Neural progenitor cell (in vitro differentiated cells): ENCODE data around the gene BEND3. TPM values are rescaled to one million over a fixed set of nuclear protein-coding genes. Genes with fewer than 3 reads are reported as not detected.
A peak's percentile ranks its signal among the peaks of the same experiment; 100 is the strongest.

Experiments
- DNase-seq: peaks from one replicate; pipeline ENCODE4 v3.0.0-alpha.2; 2016; ENCODE audit warnings: low spot score
- H2AFZ ChIP-seq: fragments of 200-600 bp; sonication (generic); replicated peaks from 2 replicates; pipeline ENCODE4 v1.6.1; 2016; ENCODE audit warnings: antibody characterized with exemption
- H3F3A ChIP-seq: fragments of 200-600 bp; sonication (generic); 2 replicates; pipeline ENCODE4 v1.6.1; 2016; ENCODE audit warnings: antibody characterized with exemption, low read depth
- H3K27ac ChIP-seq: fragments of 200-600 bp; sonication (generic); 2 replicates; pipeline ENCODE4 v1.5.1; 2016; ENCODE audit warnings: mild to moderate bottlenecking
- H3K27me3 ChIP-seq: fragments of 200-600 bp; sonication (generic); 2 replicates; pipeline ENCODE4 v1.6.1; 2016; ENCODE audit warnings: mild to moderate bottlenecking, moderate library complexity
- H3K36me3 ChIP-seq: fragments of 200-600 bp; sonication (generic); 2 replicates; pipeline ENCODE4 v1.5.1; 2016
- H3K4me1 ChIP-seq: fragments of 200-600 bp; sonication (generic); 2 replicates; pipeline ENCODE4 v1.6.1; 2016; ENCODE audit warnings: mixed run types
- H3K4me2 ChIP-seq: fragments of 200-600 bp; sonication (generic); 2 replicates; pipeline ENCODE4 v1.6.1; 2016
- H3K4me3 ChIP-seq: fragments of 200-600 bp; sonication (generic); 2 replicates; pipeline ENCODE4 v1.5.1; 2016
- H3K79me2 ChIP-seq: fragments of 200-600 bp; sonication (generic); 2 replicates; pipeline ENCODE4 v1.6.1; 2016; ENCODE audit warnings: low read depth
- H3K9ac ChIP-seq: fragments of 200-600 bp; sonication (generic); 2 replicates; pipeline ENCODE4 v1.6.1; 2016
- H3K9me3 ChIP-seq: fragments of 200-600 bp; sonication (generic); 2 replicates; pipeline ENCODE4 v1.5.1; 2016; ENCODE audit warnings: low read depth
- H4K20me1 ChIP-seq: fragments of 200-600 bp; sonication (generic); 2 replicates; pipeline ENCODE4 v1.6.1; 2016; ENCODE audit warnings: low read depth
- H3K27ac Mint-ChIP-seq: 3 replicates; pipeline ENCODE4 v1.8.0; 2021; ENCODE audit warnings: mixed read lengths
- H3K27me3 Mint-ChIP-seq: 2 replicates; pipeline ENCODE4 v1.8.0; 2022; ENCODE audit warnings: low read depth, mild to moderate bottlenecking, inconsistent platforms, moderate library complexity, mixed read lengths; ENCODE audit not compliant: insufficient read depth
- H3K36me3 Mint-ChIP-seq: 3 replicates; pipeline ENCODE4 v1.8.0; 2021; ENCODE audit warnings: mixed read lengths
- H3K4me1 Mint-ChIP-seq: 3 replicates; pipeline ENCODE4 v1.8.0; 2021; ENCODE audit warnings: mixed read lengths
- H3K4me3 Mint-ChIP-seq: 3 replicates; pipeline ENCODE4 v1.8.0; 2021; ENCODE audit warnings: mild to moderate bottlenecking, moderate library complexity, mixed read lengths
- H3K9me3 Mint-ChIP-seq: 3 replicates; pipeline ENCODE4 v1.8.0; 2020; ENCODE audit warnings: mixed read lengths
- EZH2 ChIP-seq: fragments of 200-600 bp; sonication (generic); IDR thresholded peaks from 2 replicates; pipeline ENCODE4 v1.6.1; 2017; ENCODE audit warnings: antibody characterized with exemption, mild to moderate bottlenecking, moderate library complexity
- EZH2phosphoT487 ChIP-seq: fragments of 200-600 bp; sonication (generic); IDR thresholded peaks from 2 replicates; pipeline ENCODE4 v1.6.1; 2017; ENCODE audit warnings: antibody characterized with exemption
- total RNA-seq: library from RNA; depleted of rRNA; stranded (reverse); fragments of >200 nt; gene quantifications from 2 replicates; pipeline ENCODE4 v1.2.3, GENCODE V29; 2015; ENCODE audit warnings: low replicate concordance
- TF ChIP-seq, protein P1 (sequence below): fragments of 200-600 bp; sonication (generic); IDR thresholded peaks from 2 replicates; pipeline ENCODE4 v1.5.1; 2017; ENCODE audit warnings: antibody characterized with exemption, mild to moderate bottlenecking

The BEND3 gene
- total RNA-seq, 1 donor from 2014 or later, result 9.2 TPM

DNA sequence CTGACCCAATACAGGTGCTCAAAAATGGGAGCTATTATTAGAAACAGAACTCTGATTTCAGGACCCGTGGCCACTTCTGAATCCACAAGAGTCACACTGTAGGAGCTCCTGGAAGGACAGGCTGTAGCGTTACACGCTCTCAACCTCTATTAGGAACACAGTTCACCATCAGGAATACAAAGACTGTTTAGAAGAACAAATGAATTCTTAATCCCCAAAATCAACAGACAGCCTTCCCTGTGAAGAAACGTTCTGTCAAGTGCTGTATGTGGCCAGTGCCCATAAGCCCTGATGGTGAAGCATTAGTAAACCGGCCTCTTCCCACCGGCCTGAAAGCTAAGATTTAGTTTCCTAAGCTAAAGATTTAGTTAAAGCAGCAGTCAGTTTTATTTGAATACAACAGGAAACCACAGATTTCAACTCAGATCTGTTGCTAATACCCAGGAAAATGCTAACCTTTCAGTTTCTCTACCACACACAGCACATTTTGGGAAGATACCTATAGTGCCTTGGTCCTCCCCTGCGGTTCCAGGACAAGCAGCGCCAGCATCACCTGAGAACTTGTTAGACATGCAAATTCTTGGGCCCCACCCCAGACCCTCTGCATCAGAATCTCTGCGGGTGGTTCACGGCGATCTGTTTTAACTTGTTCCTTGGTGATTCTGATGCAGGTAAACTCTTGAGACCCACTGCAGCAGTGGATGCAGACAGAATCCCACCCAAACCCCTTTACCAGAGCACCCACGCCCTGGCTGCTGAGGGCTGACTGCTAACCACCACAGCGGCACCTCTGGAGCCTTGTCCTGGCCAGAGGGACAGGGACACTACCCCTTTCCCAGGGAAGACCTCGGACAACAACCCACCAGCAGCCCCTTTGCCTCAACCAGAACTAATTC, 53.9 kb downstream of the BEND3 start:
- no peak overlapping the region for H3K27ac Mint-ChIP-seq
- TF ChIP-seq EZH2 (no peak), EZH2phosphoT487 (no peak)
- TF ChIP-seq, protein P1, sequence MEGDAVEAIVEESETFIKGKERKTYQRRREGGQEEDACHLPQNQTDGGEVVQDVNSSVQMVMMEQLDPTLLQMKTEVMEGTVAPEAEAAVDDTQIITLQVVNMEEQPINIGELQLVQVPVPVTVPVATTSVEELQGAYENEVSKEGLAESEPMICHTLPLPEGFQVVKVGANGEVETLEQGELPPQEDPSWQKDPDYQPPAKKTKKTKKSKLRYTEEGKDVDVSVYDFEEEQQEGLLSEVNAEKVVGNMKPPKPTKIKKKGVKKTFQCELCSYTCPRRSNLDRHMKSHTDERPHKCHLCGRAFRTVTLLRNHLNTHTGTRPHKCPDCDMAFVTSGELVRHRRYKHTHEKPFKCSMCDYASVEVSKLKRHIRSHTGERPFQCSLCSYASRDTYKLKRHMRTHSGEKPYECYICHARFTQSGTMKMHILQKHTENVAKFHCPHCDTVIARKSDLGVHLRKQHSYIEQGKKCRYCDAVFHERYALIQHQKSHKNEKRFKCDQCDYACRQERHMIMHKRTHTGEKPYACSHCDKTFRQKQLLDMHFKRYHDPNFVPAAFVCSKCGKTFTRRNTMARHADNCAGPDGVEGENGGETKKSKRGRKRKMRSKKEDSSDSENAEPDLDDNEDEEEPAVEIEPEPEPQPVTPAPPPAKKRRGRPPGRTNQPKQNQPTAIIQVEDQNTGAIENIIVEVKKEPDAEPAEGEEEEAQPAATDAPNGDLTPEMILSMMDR, result no peak
- H3K4me1 Mint-ChIP-seq, result peaks cover 20% of the 10 kb centered on the region
- Histone ChIP-seq H4K20me1 (no peaks in the 10 kb centered on the region), H3K4me3 (no peak overlapping the region), H3K27ac (no peak overlapping the region), H3K27me3 (no peaks in the 10 kb centered on the region), H3K9me3 (no peaks in the 10 kb centered on the region), H3K79me2 (no peaks in the 10 kb centered on the region), H3K9ac (no peak overlapping the region), H2AFZ (no peak overlapping the region), H3K4me1 (no peaks in the 10 kb centered on the region), H3F3A (peaks cover 15% of the 10 kb centered on the region), H3K4me2 (peak overlapping the region; percentile 38), H3K36me3 (no peaks in the 10 kb centered on the region)
- peaks cover 2% of the 10 kb centered on the region for H3K9me3 Mint-ChIP-seq
- H3K27me3 Mint-ChIP-seq, result no peaks in the 10 kb centered on the region
- peak; percentile 52 for DNase-seq
- H3K4me3 Mint-ChIP-seq, result no peak overlapping the region
- no peaks in the 10 kb centered on the region for H3K36me3 Mint-ChIP-seq

DNA sequence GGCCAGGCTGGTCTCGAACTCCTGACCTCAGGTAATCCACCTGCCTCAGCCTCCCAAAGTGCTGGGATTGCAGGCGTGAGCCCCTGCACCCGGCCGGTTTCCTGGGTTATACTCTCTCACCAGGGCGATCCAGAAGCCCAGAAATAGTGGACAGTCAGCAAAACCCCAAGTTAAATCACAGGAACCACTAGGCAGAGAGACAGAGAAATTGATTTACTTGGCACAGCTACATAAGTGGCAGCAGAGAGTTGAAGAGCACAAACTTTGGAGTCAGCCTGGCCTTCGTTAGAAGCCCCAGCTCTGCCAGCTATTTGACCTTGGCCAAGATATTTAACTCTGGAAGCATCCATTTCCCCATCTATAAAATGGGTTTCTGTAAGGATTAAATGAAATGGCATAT, 54.6 kb downstream of the BEND3 start:
- H3K9me3 ChIP-seq, result no peaks in the 10 kb centered on the region
- H3F3A ChIP-seq, result peaks cover 15% of the 10 kb centered on the region
- no peaks in the 10 kb centered on the region for H3K79me2 ChIP-seq
- no peak overlapping the region for H3K9ac ChIP-seq
- H3K27me3 ChIP-seq, result no peaks in the 10 kb centered on the region
- Mint-ChIP-seq H3K4me1 (peaks cover 20% of the 10 kb centered on the region), H3K9me3 (peaks cover 2% of the 10 kb centered on the region), H3K27me3 (no peaks in the 10 kb centered on the region), H3K4me3 (no peak overlapping the region), H3K36me3 (no peaks in the 10 kb centered on the region), H3K27ac (no peak overlapping the region)
- no peak overlapping the region for H3K4me3 ChIP-seq
- H4K20me1 ChIP-seq, result no peaks in the 10 kb centered on the region
- H3K27ac ChIP-seq, result no peak overlapping the region
- peak overlapping the region; percentile 38 for H3K4me2 ChIP-seq
- no peaks in the 10 kb centered on the region for H3K36me3 ChIP-seq
- no peak overlapping the region for H2AFZ ChIP-seq
- H3K4me1 ChIP-seq, result no peaks in the 10 kb centered on the region
- no peak for DNase-seq
- TF ChIP-seq EZH2phosphoT487, result no peak
- TF ChIP-seq, protein P1, result no peak
- TF ChIP-seq EZH2, result no peak

DNA sequence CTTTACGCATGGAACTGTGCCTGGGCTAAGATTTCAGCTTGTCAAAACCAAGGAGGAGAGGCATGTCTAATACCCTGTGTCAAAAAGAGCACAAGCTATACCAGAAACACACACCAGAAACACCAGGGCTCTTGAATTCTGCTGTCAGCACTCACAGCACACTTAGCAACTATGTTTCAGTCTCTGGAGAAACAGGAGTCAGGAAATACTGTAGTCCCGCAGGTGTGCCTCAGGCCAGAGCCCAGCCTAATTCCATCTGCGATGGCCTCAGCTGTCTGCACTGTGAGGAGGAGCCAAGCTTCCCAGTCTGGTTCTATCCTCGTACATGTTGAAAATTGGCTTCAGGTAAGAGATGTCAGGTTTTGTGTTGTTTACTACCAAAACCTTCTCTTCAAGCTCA, 55.7 kb downstream of the BEND3 start:
- no peak overlapping the region for H3K4me3 Mint-ChIP-seq

More for the DNA sequence above, 55.7 kb downstream of the BEND3 start:
- Histone ChIP-seq H3K36me3 (no peaks in the 10 kb centered on the region), H4K20me1 (no peaks in the 10 kb centered on the region), H3K9me3 (no peaks in the 10 kb centered on the region), H3K4me2 (no peak overlapping the region), H3K9ac (no peak overlapping the region), H3K27me3 (no peaks in the 10 kb centered on the region), H3K4me3 (no peak overlapping the region), H3K79me2 (no peaks in the 10 kb centered on the region), H2AFZ (no peak overlapping the region), H3K4me1 (no peaks in the 10 kb centered on the region), H3F3A (peaks cover 15% of the 10 kb centered on the region), H3K27ac (no peak overlapping the region)
- DNase-seq, result no peak
- peaks cover 12% of the 10 kb centered on the region for H3K4me1 Mint-ChIP-seq
- TF ChIP-seq, protein P1, result no peak
- TF ChIP-seq EZH2, result no peak
- TF ChIP-seq EZH2phosphoT487, result no peak
- peaks cover 2% of the 10 kb centered on the region for H3K9me3 Mint-ChIP-seq
- H3K27ac Mint-ChIP-seq, result no peak overlapping the region
- H3K36me3 Mint-ChIP-seq, result no peaks in the 10 kb centered on the region
- H3K27me3 Mint-ChIP-seq, result no peaks in the 10 kb centered on the region
